ENCODE results near the gene CD248.
"Not testable (repeated sequence)": the region's sequence is repeated elsewhere in the genome, so short reads cannot be mapped to it uniquely, and the experiment has no call there.

CD248 gene

GRCh38 chr11:66313321-66314185, 3.3 kb downstream of the CD248 start:
- ATAC-seq: no peak
- Mint-ChIP-seq H3K9me3 (no peaks in the 10 kb centered on the region), H3K27ac (peak overlapping the region; percentile 65 to 95), H3K4me1 (peaks cover 56% of the 10 kb centered on the region), H3K4me3 (peak overlapping the region; percentile 91 to 95), H3K27me3 (no peaks in the 10 kb centered on the region)
- DNase-seq: no peak

GRCh38 chr11:66312549-66313320, 4.1 kb downstream of the CD248 start:
- peak overlapping the region; percentile 91 to 95 for H3K4me3 Mint-ChIP-seq
- DNase-seq: peak; percentile 99
- ATAC-seq: peak; percentile 78
- no peaks in the 10 kb centered on the region for H3K9me3 Mint-ChIP-seq
- peaks cover 48% of the 10 kb centered on the region for H3K4me1 Mint-ChIP-seq
- H3K27ac Mint-ChIP-seq: peak overlapping the region; percentile 98 to 99
- no peaks in the 10 kb centered on the region for H3K27me3 Mint-ChIP-seq

GRCh38 chr11:66311965-66312548, 4.8 kb downstream of the CD248 start:
- DNase-seq: peak; percentile 99 to 100
- Mint-ChIP-seq H3K4me1 (peaks cover 41% of the 10 kb centered on the region), H3K9me3 (no peaks in the 10 kb centered on the region), H3K4me3 (peak overlapping the region; percentile 91 to 95), H3K27ac (peak overlapping the region; percentile 98 to 99), H3K27me3 (no peaks in the 10 kb centered on the region)
- peak; percentile 77 for ATAC-seq

GRCh38 chr11:66311470-66311964, 5.3 kb downstream of the CD248 start:
- no peak for ATAC-seq
- DNase-seq: no peak
- Mint-ChIP-seq H3K4me1 (peaks cover 40% of the 10 kb centered on the region), H3K9me3 (no peaks in the 10 kb centered on the region), H3K4me3 (peak overlapping the region; percentile 91 to 95), H3K27me3 (no peaks in the 10 kb centered on the region), H3K27ac (peak overlapping the region; percentile 96 to 99)

- H3K27ac Mint-ChIP-seq, H3K27me3 Mint-ChIP-seq, ATAC-seq, H3K4me3 Mint-ChIP-seq, H3K9me3 Mint-ChIP-seq, DNase-seq: not testable (repeated sequence)
- peaks cover 35% of the 10 kb centered on the region for H3K4me1 Mint-ChIP-seq
Measured at GRCh38 chr11:66310803-66311440, 5.9 kb downstream of the CD248 start.

GRCh38 chr11:66310324-66310723, 6.5 kb downstream of the CD248 start:
- H3K4me1 Mint-ChIP-seq: peaks cover 29% of the 10 kb centered on the region
- H3K27ac Mint-ChIP-seq: no peak overlapping the region
- no peak overlapping the region for H3K4me3 Mint-ChIP-seq
- H3K27me3 Mint-ChIP-seq: no peaks in the 10 kb centered on the region
- no peaks in the 10 kb centered on the region for H3K9me3 Mint-ChIP-seq
- no peak for DNase-seq
- no peak for ATAC-seq

GRCh38 chr11:66309475-66309874, 7.4 kb downstream of the CD248 start:
- H3K9me3 Mint-ChIP-seq: no peaks in the 10 kb centered on the region
- H3K4me1 Mint-ChIP-seq: peaks cover 21% of the 10 kb centered on the region
- no peaks in the 10 kb centered on the region for H3K27me3 Mint-ChIP-seq
- no peak overlapping the region for H3K4me3 Mint-ChIP-seq
- H3K27ac Mint-ChIP-seq: no peak overlapping the region
- no peak for ATAC-seq
- DNase-seq: no peak

- Mint-ChIP-seq H3K4me3 (no peak overlapping the region), H3K4me1 (no peaks in the 10 kb centered on the region), H3K9me3 (no peaks in the 10 kb centered on the region), H3K27me3 (no peaks in the 10 kb centered on the region), H3K27ac (peak overlapping the region in 1 of 2 donors; percentile 21)
- ATAC-seq (no peak), DNase-seq (no peak)
Measured at GRCh38 chr11:66302656-66303055, 14.2 kb downstream of the CD248 start.

GRCh38 chr11:66299186-66299585, 17.7 kb downstream of the CD248 start:
- Mint-ChIP-seq H3K4me1 (no peaks in the 10 kb centered on the region), H3K4me3 (no peak overlapping the region), H3K9me3 (no peaks in the 10 kb centered on the region), H3K27ac (no peak overlapping the region), H3K27me3 (peaks cover 15% of the 10 kb centered on the region)
- no peak for ATAC-seq
- DNase-seq: no peak

- Mint-ChIP-seq H3K4me3 (no peak overlapping the region), H3K27me3 (peaks cover 30% of the 10 kb centered on the region), H3K4me1 (peaks cover 5% of the 10 kb centered on the region), H3K27ac (no peak overlapping the region), H3K9me3 (no peaks in the 10 kb centered on the region)
- DNase-seq: no peak
- ATAC-seq: no peak
Measured at GRCh38 chr11:66297610-66298009, 19.2 kb downstream of the CD248 start.

- DNase-seq: no peak
- peak; percentile 10 for ATAC-seq
- no peaks in the 10 kb centered on the region for H3K9me3 Mint-ChIP-seq
- H3K4me3 Mint-ChIP-seq: no peak overlapping the region
- peaks cover 49% of the 10 kb centered on the region for H3K27me3 Mint-ChIP-seq
- H3K4me1 Mint-ChIP-seq: peaks cover 17% of the 10 kb centered on the region
- no peak overlapping the region for H3K27ac Mint-ChIP-seq
Measured at GRCh38 chr11:66294626-66295620, 21.9 kb downstream of the CD248 start.

- Mint-ChIP-seq H3K27ac (no peak overlapping the region), H3K9me3 (no peaks in the 10 kb centered on the region), H3K4me1 (peaks cover 24% of the 10 kb centered on the region), H3K27me3 (peaks cover 49% of the 10 kb centered on the region), H3K4me3 (no peak overlapping the region)
- DNase-seq: no peak
- no peak for ATAC-seq
Measured at GRCh38 chr11:66293777-66294625, 22.8 kb downstream of the CD248 start.

GRCh38 chr11:66293352-66293751, 23.5 kb downstream of the CD248 start:
- peaks cover 49% of the 10 kb centered on the region for H3K27me3 Mint-ChIP-seq
- no peak for ATAC-seq
- H3K9me3 Mint-ChIP-seq: no peaks in the 10 kb centered on the region
- H3K4me3 Mint-ChIP-seq: peak overlapping the region in 1 of 2 donors; percentile 29
- no peak overlapping the region for H3K27ac Mint-ChIP-seq
- peaks cover 24% of the 10 kb centered on the region for H3K4me1 Mint-ChIP-seq
- no peak for DNase-seq
